Activated CD4-positive, alpha-beta T cell treated with anti-CD3 and anti-CD28 coated beads, Interleukin-10, Interleukin-2, amounts not matched to agents 100 ng/mL and 50 ng/mL, durations not matched to agents 16 hours and 8 hours (primary cell): ENCODE data around the gene LRPPRC.
"Not testable (repeated sequence)": the region's sequence is repeated elsewhere in the genome, so short reads cannot be mapped to it uniquely, and the experiment has no call there.

Source experiments
- DNase-seq: peaks from one replicate; pipeline ENCODE4 v3.0.0-alpha.2; 2020

LRPPRC gene

DNA sequence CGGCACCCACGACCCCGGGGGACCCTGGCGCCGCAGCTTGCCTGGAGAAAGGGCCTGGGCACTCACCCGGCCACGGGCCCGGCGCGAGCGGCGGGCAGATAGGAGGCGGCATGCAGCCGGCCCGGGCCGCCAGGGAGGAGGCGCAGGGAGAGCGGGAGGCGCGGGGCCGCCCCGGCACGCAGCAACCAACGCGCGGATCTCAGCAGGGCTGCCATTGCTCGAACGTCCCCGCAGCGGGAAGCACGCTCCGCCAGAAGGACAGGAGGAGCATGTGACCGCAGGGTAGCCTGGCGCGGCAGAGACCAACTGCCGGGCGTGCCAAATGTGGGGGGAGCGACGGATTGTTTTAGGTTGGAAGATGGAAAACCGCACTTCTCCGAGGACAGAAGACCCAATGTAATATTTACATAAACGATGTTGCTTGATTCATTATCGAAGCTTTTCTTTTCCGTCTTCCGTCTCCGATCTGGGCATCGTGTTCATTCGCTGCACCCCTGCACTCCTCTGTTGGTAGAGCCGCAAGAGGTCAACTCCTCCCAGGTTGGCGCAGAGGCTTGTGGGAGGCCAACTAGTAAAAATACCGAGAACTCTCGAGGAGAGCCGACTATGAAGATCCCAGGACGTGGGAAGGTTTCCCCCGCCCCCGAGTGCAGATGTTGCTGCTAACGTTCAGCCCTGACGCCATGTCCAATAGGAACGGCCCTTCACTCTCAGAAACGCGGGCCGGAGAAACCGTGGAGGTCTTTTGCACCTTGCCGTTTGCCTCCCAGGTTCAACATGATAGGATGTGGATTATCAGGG lies at the start of gene LRPPRC:
LRPPRC (minus strand) TSS at position 257 of the 801 bp plus-strand sequence; CDS start at position 215, 42 bp downstream.
- peak; percentile 96 for DNase-seq

DNA sequence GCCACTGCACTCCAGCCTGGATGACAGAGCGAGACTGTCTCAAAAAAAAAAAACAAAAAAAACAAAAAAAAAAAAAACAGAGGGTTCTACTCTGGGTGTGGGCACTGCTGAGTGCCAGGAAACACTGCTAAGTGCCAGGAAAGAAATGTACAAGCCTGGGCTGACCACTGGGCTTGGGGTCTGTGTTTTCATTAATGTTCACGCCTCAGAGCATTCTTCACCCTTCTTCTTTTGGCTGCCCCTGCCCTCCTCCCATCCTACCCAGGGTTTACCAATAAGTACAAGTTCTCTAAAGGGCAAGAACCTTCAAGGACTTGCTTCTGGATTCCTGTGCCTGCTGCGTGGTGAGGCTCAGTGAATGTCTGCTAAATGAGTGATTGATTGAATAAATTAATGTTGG lies 49.3 kb upstream of the LRPPRC start:
- no peak for DNase-seq

DNA sequence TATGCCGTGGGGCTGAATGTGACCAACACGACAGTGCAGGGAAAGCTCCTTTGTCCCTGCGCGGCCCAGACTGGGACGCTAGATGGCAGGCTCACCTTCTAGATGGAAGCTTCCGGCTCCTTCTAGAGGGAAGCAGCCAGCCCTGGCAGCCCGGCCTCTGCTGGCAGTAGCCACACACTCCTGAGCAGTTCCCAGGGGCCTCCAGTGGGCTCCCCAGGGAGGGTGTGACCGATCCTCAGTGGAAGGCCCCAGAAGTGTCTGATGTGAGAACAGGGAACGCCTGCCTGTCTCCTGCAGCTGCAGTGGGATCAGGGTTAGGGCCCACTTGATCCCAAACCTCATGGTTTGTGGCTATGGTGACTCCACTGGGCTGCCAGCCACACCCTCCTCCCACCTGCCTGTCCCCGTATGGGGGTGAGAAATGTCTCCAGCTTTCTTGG lies 48.5 kb upstream of the LRPPRC start:
- peak; percentile 90 for DNase-seq

DNA sequence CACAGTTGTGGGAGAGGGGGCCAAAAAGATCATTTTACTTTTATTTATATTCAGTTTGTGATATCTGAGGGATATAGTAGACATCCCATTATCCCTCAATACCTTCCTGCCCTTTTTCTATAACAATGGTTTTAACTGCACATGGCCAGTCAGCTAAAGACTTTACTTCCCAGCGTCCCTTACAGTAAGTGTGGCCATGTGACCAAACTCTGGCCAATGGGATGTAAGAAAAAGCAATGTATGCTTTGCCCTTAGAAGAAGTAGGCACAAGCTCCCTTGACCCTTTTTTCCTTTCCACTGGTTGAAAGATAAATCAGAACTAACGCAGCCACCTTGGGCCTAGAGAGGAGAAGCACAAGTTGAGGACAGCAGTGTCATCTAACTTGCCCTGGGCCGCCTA lies 44.6 kb upstream of the LRPPRC start:
- DNase-seq, result no peak

DNA sequence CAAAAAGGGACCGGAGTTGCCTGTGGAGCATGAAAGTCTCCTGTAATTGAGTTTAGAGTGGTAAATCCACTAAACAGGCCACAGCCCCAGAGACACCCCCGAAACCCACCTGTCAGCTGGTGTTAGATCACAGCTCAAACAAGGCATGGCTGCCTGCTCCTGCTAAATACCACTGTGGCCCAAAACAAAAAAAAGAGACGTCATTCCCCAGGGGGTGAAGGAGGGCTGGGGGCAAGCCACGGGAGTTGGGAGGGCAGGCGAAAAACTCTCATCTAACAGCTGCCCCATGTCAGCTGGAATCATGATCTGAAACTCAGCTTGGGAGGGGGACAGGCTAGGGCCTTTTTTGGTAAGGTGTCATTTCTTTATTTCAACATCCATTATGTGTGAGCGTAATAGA lies 42.5 kb upstream of the LRPPRC start:
- DNase-seq, result no peak

DNA sequence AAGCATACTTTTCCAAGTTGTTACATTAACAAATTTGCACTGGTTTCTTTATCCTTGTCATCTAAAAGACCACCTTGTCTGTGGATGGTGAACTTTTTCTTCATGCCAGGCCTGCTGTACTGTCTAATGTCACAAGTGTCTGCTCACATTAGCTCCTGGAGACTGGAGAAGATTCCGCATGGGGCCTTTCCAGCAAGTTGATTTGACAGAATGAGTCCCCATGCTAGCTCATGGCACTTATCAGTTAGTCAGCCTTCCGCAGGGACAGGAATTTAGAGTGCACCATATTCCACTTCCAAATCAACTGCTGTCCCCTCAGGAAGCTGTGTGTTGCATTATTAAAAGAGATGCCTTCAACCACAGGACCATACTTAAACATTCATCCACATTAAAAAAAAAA lies 41.4 kb upstream of the LRPPRC start:
- no peak for DNase-seq

DNA sequence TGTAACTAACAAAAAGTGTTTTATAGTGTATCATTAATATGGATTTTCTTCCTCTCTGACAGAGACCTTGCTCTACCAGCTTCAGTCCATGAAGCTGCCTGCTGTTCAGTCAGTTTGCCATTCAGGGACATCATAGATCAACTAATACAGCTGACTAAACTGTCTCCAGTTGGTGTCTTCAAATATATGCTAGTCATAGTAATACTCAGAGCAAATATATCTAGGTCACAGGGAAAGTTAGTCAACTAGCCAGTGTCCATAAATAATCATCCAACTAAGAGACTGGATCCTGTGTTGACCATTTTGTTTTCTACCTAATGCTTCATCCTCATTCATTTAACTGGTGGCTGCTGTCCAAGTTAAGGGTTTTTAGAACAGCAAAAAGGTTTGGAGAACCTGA lies 38.2 kb upstream of the LRPPRC start:
- DNase-seq, result no peak

DNA sequence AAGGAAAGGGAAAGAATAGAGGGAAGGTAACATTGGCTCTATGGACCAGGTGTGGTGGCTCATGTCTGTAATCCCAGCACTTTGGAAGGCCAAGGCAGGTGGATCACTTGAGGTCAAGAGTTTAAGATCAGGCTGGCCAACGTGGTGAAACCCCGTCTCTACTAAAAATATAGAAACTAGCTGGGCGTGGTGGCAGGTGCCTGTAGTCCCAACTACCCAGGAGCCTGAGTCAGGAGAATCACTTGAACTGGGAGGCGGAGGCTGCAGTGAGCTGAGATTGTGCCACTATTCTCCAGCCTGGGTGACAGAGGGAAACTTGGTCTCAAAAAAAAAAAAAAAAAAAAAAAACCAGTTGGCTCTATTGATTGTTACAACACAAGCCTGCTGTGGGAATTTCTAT lies 31.3 kb upstream of the LRPPRC start:
- not testable (repeated sequence) for DNase-seq

DNA sequence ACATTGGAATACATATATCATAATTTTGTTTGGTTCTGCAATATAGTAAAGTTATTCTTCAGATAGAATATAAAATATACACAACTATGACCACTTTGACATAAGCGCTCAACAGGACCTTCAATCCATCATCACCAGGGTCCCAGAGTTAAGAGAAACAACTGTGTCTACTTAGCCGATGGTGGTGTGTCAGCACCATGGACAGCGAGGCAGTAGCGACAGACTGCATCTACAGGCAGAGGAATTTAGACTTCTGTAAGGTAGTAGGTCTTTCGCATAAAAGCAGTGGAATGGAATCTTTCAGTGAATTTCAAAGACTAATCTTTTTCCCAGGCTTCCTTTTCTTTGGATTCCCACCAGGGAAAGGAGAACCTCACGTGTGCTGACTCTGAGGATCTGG lies 20.5 kb upstream of the LRPPRC start:
- peak; percentile 38 for DNase-seq

DNA sequence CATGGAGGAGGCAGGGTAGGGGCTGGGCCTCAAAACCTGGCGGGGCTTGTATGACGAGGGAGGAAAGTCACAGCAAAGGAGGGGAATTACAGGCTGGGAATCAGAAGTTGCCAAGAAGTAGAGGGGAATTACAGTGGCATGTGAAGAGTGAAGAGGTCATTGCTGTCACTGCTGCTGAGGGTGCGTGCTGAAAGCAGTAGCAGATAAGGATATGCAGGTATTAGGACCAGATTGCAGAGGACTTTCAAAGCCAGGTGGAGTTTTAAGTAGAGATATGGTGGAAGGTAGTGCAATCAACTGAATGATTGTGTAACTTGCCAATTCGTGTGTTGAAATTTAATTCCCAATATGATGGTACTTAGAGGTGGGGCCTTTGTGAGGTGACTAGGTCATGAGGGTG lies 19.4 kb upstream of the LRPPRC start:
- DNase-seq, result no peak

DNA sequence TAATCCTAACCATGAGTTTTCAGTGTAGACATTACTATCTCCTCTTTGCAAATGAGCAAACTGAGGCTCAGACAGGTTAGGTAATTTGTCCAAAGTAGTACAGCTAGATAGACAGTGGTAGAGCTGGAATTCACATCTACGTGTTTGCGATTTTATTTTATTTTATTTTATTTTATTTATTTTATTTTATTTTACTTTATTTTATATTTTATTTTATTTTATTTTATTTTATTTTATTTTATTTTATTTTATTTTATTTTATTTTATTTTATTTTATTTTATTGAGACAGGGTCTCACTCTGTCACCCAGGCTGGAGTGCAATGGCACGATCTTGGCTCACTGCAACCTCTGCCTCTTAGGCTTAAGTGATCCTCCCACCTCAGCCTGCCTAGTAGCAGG lies 17.4 kb upstream of the LRPPRC start:
- not testable (repeated sequence) for DNase-seq

DNA sequence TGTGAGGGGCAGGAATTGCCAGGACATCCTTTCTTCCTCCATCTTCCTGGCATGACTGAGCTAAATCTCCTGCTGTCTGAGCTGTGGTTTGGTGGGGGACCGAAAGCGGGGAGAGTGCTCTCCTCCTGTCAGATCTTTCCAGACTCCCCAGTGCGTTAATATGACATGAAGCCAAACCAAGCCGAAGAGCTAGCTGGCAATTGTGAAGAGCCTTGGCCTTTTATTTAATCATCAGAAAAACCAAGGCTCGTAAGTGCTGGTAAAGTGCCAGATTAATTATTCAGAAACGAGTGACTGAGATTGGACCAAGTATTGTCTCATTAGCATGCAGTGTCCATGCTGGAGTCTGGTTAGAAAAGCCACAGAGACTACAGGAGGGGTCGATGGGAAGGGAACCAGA lies 14.5 kb upstream of the LRPPRC start:
- DNase-seq, result no peak

DNA sequence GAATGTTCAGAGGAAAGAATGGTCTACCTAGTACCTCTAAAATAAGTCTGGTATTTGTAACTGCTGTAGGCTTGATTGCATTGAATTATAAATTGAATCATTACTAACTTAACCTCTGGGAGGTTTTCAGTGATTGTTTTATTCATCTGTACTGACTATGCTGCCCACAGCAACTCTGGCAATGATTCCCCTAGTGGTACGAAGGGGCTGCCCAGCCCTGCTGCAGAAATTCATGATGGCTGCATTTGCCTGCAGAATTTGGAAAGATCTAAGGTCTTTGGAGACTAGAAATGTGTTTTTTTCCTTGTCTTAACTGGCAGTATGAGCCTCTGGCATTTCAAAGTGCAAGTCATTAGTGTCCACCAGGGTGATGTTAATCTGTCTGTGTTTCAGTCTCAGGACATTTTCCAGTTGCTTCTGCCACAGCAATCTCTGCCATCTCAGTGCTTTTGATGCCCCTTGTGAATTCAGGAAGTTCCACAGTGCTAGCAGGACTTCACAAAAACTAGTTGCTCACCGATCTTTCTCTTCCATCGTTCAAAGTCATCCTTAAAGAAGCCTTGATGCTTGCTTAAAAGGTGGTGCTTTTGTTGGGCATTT lies 13.4 kb upstream of the LRPPRC start:
- no peak for DNase-seq

DNA sequence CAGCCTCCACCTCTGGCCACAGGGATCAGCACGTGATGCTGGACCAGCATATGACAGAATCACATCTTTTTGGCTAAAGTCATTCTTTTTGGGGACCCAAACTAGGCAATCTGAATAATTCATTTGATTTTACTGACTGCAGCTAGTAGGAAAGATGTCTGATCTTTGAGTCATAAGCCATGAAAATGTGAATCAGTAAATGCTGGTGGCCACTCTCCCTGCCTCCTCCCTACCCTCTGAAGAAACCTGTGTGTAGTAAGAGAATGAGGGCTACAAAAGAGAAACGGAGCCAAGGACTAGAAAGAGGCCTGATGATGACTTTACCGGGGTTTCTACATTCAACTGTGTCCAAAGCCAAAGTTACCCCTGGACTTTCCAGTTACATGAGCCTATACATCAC lies 10.1 kb upstream of the LRPPRC start:
- no peak for DNase-seq

DNA sequence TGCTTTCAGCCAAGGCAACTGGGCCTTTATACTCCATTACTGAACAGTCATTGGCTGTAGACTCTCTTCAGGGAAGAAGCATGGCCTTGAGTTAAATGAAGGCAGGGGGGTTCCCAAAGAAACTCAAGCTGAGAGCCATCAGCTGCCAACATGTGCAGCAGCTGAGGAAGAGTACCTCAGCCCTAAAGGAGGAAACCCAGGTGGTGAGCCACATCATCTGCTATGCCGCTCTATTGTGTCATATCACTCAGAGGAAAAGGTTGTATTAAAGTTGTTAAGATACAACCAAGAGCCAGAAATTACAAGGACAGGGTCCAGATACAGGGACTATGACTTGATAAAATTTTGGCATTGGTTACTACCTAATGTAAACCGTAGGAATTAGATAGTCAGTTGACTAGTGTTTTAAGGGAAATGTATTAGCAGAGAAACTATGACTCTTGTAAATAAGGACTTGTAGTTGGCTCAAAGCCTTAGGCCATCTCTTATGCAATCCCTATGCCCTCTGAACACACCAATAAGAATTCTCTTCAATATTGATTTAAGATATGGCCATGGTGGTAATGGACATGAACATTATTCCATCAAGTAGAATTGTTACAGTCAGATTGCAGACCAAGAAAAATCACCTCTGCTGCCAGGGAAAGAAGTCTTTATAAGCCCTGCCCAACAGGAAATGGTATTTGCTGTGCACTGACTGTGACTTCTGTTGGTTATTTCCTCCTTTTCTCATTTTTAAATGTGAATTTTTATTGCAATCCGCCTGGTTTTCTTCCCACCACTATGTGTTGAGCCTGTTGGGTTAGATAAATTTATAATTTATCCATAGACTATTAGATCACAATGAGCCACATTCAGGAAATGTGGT lies 9.2 kb upstream of the LRPPRC start:
- no peak for DNase-seq

DNA sequence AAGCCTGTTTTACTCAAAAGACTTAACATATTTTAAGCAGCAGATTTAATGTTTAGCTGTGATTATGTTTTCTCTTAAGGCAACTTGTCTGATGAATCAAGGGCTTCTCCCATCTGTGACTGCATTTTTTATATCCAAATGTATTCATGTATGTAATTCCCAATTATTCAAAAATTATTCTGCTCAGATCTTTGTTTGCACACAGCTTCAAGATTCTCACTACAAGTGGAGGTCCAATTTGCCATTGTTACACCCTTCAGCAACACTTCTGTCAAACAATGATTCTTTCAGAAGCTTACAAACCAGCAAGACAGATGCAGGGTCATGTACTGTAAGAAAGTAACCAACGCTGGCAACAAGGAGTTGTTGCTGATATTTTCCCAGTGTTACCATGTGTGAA lies 5.9 kb upstream of the LRPPRC start:
- DNase-seq, result no peak

DNA sequence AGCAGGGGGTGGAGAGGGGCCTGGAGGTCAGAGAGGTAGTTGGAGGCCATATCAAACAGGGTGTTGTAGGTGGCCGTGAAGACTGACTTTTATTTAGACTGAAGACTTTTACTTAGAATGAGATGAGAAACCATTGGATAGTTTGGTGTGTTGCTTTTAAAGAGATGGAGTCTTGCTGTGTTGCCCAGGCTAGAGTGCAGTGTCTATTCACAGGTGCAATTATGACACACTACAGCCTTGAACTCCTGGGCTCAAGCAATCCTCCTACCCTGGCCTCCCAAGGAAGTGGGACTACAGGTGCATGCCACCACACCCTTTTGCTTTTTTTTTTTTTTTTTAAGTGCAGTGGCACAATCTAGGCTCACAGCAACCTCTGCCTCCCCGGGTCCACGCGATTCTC lies 2.5 kb upstream of the LRPPRC start:
- no peak for DNase-seq

DNA sequence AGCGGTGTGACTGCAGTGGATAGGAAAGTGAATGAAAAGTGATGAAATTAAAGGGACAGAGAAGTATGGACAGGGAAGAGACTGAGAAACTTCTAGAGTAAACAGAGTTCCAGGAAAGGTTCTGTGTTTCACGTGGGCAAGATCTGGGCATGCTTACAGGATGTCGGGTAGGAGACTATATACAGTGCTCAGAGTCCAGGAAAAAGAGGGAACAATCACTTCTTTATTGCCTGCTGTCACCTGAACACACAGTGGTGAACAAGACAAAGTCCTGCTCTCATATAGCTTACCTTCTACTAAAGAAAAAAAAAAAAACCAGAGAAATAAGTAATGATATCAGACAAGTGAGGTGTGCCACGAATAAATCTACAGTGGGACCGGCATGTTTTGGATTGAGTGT lies 2.4 kb downstream of the LRPPRC start:
- DNase-seq, result no peak

DNA sequence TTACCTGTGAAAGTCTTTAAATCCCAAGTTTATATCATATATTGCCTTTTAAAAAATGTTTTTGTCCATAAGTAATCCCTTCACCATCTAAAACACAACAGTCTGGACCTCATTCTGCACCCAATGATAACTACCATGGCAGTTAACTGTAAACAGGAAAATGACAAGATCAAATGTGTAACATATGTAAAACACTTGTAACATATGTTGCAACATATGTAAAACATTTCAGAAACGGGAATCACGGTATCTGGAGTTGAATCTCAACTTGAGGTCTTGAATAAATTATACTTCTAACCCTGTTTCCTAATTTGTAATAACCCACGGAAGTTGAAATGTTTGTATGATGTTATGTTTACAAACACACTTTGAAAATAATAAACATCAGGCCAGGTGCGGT lies 6.2 kb downstream of the LRPPRC start:
- DNase-seq, result no peak

DNA sequence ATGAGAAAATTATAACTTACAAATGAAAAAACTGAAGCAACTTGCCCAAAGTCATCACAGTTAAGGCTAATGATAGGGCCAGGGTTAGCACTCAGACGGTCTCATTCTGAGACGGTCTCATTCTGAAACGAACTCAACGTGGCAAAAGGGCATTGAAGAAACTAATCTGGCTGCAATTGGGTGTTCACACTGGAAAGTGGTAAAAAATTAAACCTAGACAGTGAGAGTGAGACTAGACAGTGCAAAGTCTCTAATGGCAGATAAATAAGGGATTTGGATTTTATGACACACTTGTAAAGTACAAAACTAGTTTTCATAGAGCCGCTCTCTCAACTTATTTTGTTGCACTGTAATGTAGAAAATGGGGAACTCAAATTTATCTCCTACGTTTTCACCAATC lies 9.2 kb downstream of the LRPPRC start:
- no peak for DNase-seq

DNA sequence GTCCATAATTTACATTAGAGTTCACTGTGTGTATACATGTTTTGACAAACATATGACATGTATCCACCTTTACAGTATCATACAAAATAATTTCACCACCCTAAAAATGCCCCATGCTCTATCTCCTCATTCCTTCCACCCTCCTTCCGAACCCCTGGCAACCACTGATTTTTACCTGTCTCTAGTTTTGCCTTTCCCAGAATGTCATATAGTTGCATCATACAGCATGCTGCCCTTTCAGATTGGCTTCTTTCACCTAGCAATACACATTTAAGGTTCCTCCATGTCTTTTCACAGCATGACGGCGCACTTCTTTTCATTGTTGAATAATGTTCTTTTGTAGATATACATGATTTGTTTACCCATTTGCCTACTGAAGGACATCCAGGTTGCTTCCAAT lies 10.4 kb downstream of the LRPPRC start:
- peak; percentile 18 for DNase-seq

DNA sequence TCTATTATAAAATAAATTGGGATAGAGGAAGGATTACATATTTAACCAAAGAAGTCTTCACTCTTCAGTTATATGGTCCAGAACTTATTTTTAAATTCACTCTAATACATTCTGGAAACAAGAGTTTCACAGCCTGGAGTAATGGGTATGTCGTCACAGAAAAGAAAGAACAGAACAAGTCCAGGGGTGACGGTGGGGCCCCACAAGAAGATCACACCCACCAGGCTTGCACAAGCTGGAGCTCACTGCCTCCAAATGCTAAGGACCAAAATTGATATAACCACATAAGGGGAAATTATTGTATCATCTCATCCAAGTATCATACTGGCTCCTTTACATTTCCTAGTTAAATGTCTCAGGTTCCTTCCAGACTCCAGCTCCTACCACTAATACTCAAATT lies 11.3 kb downstream of the LRPPRC start:
- DNase-seq, result no peak

DNA sequence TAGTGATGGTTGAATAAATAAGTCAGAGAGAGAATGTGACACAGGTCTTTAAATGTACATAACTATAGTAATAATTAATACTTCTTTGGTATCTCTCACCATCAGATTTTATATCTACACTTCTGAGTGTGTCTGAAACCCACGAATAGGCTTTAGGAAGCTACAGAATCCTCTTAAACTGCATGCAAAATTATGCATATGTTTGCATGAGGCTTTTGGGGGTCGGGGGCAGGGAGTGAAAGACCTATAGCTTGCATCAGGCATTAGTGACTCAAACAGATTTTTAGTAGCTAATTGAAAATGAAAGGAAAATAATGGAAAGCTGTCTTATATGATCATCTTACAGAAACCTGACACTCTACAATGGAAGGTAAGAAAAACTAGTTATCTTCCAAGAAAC lies 14.9 kb downstream of the LRPPRC start:
- DNase-seq, result peak; percentile 19
